Left ventricle myocardium superior (tissue), 1 donor: ENCODE data around the gene CD1D. TPM values are rescaled to one million over a fixed set of nuclear protein-coding genes. Genes with fewer than 3 reads are reported as not detected.

Experiments
- ATAC-seq: fragments of 200-7000 bp; cut with Tn5 transposase; one replicate; pipeline ENCODE4 v1.9.1; 2020; ENCODE audit warnings: mild to moderate bottlenecking, moderate library complexity
- DNase-seq: peaks from one replicate; pipeline ENCODE4 v3.0.0-alpha.2; 2020
- intact Hi-C: fragments of 100-400 bp; cut with micrococcal nuclease; formaldehyde crosslinking; loops from one replicate; pipeline ENCODE4 v1.11.0; 2022
- long read RNA-seq: library from polyadenylated mRNA; unstranded; transcript quantifications from one replicate; pipeline ENCODE4 v2.0.0, GENCODE V29; 2021
- total RNA-seq: library from RNA; stranded (reverse); fragmentation: NEBNext Ultra II Directional; extraction: Animal tissue kit (Norgen Biotek cat#: 25700); gene quantifications from one replicate; pipeline ENCODE4 v1.2.1, GENCODE V29; 2021
- donor health status: DM: no; HTN: yes; CAD: no; lungs with severe emphysema.

Gene CD1D
- 1.4 TPM for total RNA-seq
- long read RNA-seq, partial matches to known transcripts = 1 of 5 reads
- long read RNA-seq, other reads (novel, unspliced or antisense) = 4 of 5 reads

DNA sequence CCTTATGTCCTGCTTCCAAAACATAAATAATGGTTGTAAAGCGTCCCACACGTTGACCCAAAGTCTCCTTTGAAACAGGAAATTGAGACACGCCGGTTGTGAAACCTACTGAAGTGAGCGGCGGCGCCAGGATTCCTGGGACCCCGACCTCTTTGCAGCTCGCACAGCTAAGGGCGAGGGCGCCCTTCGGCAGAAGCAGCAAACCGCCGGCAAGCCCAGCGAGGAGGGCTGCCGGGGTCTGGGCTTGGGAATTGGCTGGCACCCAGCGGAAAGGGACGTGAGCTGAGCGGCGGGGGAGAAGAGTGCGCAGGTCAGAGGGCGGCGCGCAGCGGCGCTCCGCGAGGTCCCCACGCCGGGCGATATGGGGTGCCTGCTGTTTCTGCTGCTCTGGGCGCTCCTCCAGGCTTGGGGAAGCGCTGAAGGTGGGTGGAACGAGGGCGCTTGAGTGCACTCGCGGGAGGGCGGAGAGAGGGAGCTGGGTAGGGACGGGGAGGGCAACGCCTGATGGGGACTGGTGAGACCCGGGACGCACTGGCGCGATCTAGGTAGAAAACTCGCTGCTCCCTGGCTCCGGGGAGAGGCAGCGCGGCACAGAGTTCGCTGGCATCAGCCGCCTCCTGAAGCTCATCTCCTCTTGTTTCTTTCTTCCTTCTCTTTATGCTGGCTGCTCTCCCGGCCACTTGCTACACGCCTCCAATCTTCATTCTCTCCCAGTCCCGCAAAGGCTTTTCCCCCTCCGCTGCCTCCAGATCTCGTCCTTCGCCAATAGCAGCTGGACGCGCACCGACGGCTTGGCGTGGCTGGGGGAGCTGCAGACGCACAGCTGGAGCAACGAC is at the start of gene CD1D:
CD1D (plus strand) TSS at position 155 of the 836 bp plus-strand sequence; CDS start at position 362, 207 bp downstream.
- DNase-seq (peak; percentile 62), ATAC-seq (peak; percentile 55)
- intact Hi-C loops = no loop called here

- intact Hi-C loops = no loop called here
Observed at GRCh38 chr1:158131217-158131616, 49.5 kb upstream of the CD1D start.

GRCh38 chr1:158140764-158141192 is 39.9 kb upstream of the CD1D start:
- ATAC-seq (no peak), DNase-seq (no peak)
- intact Hi-C loops = no loop called here

More at GRCh38 chr1:158131217-158131616, 49.5 kb upstream of the CD1D start:
- no peak for DNase-seq
- no peak for ATAC-seq

GRCh38 chr1:158145173-158145719 is 35.4 kb upstream of the CD1D start:
- DNase-seq (peak; percentile 80), ATAC-seq (peak; percentile 63)
- intact Hi-C loops = no loop called here

- intact Hi-C loops = no loop called here
- ATAC-seq (no peak), DNase-seq (no peak)
Observed at GRCh38 chr1:158146165-158146564, 34.5 kb upstream of the CD1D start.

DNA sequence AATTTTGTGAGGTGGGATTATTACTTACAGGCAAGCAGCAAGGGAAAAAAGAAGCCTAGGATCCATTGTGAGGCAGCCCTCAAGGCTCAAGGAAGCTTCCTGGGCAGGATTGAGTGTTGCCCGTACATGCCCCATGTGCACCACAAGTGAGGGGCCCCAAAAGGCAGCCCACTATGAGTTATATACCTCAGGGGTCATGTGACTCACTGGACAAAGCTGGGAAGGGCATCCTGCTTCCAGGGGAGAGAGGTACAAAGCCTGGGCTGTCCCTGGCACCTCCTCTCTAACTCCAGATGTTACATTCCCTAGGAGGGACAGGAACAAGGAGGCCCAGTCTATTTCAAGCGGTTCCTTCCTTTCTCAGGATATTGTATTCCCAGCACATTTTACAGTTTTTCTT is 34.0 kb upstream of the CD1D start:
- ATAC-seq (no peak), DNase-seq (no peak)
- intact Hi-C loops = no loop called here

DNA sequence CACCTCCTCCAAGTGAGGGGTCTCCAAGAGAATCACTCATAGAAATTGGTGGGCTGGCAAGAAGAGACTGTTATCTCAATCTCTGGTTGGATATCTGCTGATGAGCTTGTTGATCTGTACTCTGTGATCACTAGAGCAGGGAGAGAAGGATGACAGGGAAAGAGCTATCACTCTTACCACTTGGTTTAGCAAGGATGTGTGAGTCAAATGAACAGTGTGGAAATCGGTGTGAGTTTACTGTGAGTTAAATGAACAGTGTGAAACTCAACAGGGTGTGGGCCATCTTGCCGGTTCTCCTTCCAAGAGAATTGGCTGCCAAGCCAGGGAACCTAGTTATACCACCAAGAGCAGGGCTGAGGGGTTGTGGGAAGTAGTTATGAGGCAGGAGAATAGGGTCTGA is 33.3 kb upstream of the CD1D start:
- ATAC-seq = no peak
- DNase-seq = no peak
- intact Hi-C loops = no loop called here

DNA sequence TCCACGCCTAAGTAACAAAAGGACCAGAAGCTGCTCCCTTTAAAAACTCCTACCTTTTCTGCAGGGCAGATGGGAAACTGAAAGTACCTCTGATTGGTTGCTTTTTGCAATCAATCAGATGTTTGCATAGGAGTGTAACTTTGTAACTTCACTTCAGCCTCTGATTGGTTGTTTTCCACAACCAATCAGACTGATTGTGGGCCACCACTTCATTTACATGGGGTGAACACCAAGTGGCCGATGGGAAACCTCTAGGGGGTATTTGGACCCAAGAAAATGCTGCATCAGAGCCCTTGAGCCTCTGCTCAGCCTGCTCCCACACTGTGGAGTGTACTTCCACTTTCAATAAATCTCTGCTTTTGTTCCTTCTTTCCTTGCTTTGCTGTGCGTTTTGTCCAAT is 32.8 kb upstream of the CD1D start:
- intact Hi-C loops = no loop called here
- DNase-seq (no peak), ATAC-seq (no peak)

DNA sequence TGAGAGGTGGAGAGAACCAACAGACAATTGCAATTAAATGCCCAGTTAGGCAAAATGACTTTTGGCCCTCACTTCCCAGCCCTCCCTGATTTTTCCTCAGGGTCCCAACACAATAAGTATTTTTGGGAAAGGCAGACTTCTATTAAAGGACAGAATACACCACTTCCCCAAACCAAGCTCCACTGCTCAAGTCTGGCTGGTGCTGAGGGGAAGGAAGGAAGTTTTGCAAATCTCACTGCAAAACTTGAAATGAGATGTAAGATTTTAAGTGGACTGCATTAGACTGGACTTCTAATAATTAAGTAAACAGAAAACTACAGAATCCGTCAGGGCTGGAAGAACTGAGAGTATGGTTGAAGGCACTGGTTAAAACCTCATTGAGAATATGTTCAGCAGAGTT is 32.2 kb upstream of the CD1D start:
- intact Hi-C loops = no loop called here
- ATAC-seq = no peak
- DNase-seq = no peak

DNA sequence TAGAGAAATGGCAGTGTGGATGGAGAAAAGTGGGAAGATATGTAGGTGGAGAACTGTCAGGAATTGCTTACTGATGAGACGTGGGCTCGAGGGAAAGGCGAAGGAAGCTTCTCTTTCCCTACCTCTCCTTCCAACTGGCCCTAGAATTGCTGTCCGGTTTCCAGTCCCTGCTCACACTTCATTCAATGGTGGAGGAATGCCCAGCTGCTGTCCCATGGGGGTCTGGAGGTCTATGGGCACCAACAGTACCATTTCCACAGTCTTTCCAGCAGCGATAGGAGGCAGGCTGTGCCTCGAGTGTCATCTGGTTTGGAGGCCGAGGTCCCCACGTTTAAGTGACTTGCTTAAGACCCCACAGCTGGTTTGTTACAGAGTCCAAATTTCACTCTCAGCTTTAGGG is 31.5 kb upstream of the CD1D start:
- ATAC-seq (peak; percentile 7), DNase-seq (peak; percentile 41)
- intact Hi-C loops = no loop called here

DNA sequence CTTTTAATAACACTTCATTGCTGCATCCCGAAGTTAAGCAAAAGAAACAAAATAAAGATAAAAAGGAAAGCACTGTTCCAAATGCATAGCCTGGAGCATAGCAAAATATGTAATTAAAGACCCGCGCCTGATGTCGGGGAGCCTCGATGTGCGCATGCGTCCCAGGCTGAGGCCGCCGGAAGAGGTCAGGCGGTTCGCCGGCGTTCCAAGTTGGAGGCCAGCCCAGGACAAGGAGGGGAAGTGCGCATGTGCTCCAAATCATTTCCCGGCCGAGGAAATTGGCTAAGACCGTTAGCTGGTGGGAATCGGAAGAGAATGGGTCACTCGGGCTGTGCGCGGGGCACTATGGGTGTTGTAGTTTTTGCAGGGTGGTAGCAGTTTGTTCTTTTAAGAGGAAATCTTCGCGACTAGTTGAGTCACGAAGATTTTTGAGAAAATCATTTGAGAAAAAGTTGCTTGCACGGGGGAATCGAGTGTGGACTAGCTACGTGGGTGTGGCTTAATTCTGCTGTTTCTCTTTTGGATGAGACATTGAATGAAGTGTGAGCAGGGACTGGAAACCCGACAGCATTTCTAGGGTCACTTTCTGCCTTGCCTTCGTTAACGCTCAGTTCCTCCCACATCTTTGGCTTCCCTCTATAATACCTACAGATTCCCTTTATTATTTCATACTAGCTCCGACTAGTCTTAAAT is 31.0 kb upstream of the CD1D start:
- peak; percentile 96 for DNase-seq
- peak; percentile 96 for ATAC-seq
- intact Hi-C loops = no loop called here

DNA sequence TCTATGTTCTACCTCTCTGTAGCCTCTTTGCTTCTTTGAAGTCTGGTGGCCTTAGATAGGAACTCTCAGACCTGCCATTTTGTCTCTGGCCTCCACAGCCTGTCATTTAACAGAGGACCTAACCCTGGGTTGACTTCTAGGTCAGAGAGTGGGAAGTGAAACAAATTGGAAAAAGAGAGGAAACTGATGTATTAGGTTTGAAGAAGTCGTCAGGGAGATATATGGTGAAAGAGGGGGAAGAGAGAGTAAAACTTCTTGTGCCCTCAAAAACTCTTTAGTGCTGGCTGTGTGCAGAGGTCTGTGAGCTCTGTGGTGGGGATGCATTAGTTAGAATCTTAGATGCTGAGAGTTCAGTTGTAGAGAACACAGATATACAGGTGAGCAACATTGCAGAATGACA is 30.2 kb upstream of the CD1D start:
- ATAC-seq (peak; percentile 27), DNase-seq (no peak)
- intact Hi-C loops = no loop called here

GRCh38 chr1:158153179-158153578 is 27.5 kb upstream of the CD1D start:
- intact Hi-C loops = no loop called here
- DNase-seq (no peak), ATAC-seq (no peak)

GRCh38 chr1:158153746-158154444 is 26.8 kb upstream of the CD1D start:
- DNase-seq (no peak), ATAC-seq (no peak)
- intact Hi-C loops = no loop called here

DNA sequence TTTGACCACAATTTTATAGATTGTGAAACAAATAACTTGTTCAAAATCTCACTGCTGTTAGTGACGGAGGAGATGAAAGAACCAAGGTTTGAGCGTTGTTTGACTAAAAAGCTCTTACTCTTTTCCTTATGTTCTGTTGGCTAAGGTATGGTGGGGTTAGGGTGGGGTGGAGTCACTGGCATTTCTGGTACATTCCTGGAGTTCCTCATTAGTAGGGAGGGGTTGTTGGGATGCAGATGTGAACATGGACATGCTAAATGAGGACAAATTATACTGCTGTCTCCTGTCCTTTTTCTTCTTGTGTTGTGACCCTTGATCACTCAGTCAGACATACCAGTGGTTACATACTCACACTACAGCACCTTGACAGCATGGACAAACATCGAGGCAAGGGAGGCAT is 26.2 kb upstream of the CD1D start:
- DNase-seq (no peak), ATAC-seq (no peak)
- intact Hi-C loops = no loop called here

DNA sequence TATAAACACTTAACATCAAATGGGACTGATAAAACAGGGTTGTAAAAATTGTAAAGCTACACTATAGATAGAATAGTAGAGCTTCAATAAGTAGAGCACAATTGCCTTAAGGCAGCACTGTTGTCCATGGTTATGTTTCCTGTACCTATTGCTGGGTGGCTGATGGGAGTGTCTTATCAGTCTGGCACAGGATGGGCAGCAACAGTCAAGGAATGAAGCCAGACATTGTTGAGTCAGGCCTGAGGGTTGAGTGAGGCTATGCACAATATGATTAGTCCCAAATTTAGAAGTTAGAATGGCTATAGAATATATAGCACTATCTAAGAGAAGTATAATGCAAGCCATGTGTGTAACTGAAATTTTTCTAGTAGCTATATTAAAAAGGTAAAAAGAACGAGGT is 25.0 kb upstream of the CD1D start:
- intact Hi-C loops = no loop called here
- ATAC-seq (peak; percentile 99), DNase-seq (no peak)

GRCh38 chr1:158159597-158159996 is 21.1 kb upstream of the CD1D start:
- DNase-seq = no peak
- no peak for ATAC-seq
- intact Hi-C loops = no loop called here

DNA sequence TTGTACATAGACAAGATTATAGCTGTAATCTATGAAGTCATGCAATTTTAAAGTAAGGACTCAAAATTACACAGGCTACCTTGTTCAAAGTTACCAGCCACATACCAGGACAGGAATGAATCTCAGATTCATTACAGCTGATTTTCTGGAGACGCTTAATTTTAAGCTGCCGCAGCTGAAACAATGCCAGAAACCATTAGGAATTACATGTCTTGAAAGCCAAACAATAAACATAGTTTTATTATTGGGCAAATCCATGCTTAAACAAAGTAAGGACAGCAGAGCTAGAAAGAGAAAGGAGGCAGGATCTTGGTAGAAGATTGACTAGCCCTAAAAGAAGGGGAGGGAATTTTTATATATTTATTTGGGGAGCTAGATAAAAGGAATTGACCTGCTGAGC is 19.2 kb upstream of the CD1D start:
- no peak for DNase-seq
- intact Hi-C loops = no loop called here
- no peak for ATAC-seq

- no peak for ATAC-seq
- intact Hi-C loops = no loop called here
- DNase-seq = no peak
Observed at GRCh38 chr1:158163000-158163947, 17.4 kb upstream of the CD1D start.
